ENCODE measurements around the gene ALMS1.

ALMS1 gene

GRCh38 chr2:73376681-73377080, 9.0 kb upstream of the ALMS1 start:
- TF ChIP-seq CTCF (IDR thresholded peaks at IDR 0.05; ENCODE audit: low read length, missing control alignments), result no peak
- H3K4me3 ChIP-seq (replicated peaks; ENCODE audit: low read depth, low read length), result no peak overlapping the region
- DNase-seq (ENCODE audit: low read depth), result no peak

GRCh38 chr2:73383036-73383435, 2.6 kb upstream of the ALMS1 start:
- H3K4me3 ChIP-seq (replicated peaks; ENCODE audit: low read depth, low read length), result no peak overlapping the region
- no peak for TF ChIP-seq CTCF (IDR thresholded peaks at IDR 0.05; ENCODE audit: low read length, missing control alignments)
- no peak for DNase-seq (ENCODE audit: low read depth)

GRCh38 chr2:73385123-73385503, 523 bp upstream of the ALMS1 start:
- DNase-seq (ENCODE audit: low read depth), result no peak
- H3K4me3 ChIP-seq (replicated peaks; ENCODE audit: low read depth, low read length), result peak overlapping the region; percentile 95
- no peak for TF ChIP-seq CTCF (IDR thresholded peaks at IDR 0.05; ENCODE audit: low read length, missing control alignments)

GRCh38 chr2:73386342-73386868, 769 bp downstream of the ALMS1 start:
- peak overlapping the region; percentile 95 for H3K4me3 ChIP-seq (replicated peaks; ENCODE audit: low read depth, low read length)
- DNase-seq (ENCODE audit: low read depth), result no peak
- TF ChIP-seq CTCF (IDR thresholded peaks at IDR 0.05; ENCODE audit: low read length, missing control alignments), result no peak

GRCh38 chr2:73386894-73387636, 1.4 kb downstream of the ALMS1 start:
- TF ChIP-seq CTCF (IDR thresholded peaks at IDR 0.05; ENCODE audit: low read length, missing control alignments), result no peak
- DNase-seq (ENCODE audit: low read depth), result no peak
- H3K4me3 ChIP-seq (replicated peaks; ENCODE audit: low read depth, low read length), result peak overlapping the region; percentile 95

GRCh38 chr2:73402386-73403103, 16.9 kb downstream of the ALMS1 start:
- no peak overlapping the region for H3K4me3 ChIP-seq (replicated peaks; ENCODE audit: low read depth, low read length)
- no peak for TF ChIP-seq CTCF (IDR thresholded peaks at IDR 0.05; ENCODE audit: low read length, missing control alignments)
- DNase-seq (ENCODE audit: low read depth), result no peak
